GM20431 (cell line): ENCODE measurements around the gene LRRC3C.
"Not testable (repeated sequence)": the region's sequence is repeated elsewhere in the genome, so short reads cannot be mapped to it uniquely, and the experiment has no call there.

Source experiments
- in situ Hi-C: fragments of 300-500 bp; cut with MseI, MboI; formaldehyde crosslinking; loops from one replicate; pipeline ENCODE4 v1.15.0; 2020; ENCODE audit warnings: low sequenced_read_pairs; ENCODE audit not compliant: unreplicated experiment

Gene LRRC3C, protein sequence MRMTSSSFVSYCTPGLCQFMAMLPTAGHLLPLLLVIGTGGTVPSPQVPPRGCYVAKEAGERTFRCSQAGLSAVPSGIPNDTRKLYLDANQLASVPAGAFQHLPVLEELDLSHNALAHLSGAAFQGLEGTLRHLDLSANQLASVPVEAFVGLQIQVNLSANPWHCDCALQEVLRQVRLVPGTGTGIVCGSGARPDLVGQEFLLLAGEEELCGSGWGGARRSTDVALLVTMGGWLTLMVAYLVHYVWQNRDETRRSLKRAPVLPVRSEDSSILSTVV

DNA sequence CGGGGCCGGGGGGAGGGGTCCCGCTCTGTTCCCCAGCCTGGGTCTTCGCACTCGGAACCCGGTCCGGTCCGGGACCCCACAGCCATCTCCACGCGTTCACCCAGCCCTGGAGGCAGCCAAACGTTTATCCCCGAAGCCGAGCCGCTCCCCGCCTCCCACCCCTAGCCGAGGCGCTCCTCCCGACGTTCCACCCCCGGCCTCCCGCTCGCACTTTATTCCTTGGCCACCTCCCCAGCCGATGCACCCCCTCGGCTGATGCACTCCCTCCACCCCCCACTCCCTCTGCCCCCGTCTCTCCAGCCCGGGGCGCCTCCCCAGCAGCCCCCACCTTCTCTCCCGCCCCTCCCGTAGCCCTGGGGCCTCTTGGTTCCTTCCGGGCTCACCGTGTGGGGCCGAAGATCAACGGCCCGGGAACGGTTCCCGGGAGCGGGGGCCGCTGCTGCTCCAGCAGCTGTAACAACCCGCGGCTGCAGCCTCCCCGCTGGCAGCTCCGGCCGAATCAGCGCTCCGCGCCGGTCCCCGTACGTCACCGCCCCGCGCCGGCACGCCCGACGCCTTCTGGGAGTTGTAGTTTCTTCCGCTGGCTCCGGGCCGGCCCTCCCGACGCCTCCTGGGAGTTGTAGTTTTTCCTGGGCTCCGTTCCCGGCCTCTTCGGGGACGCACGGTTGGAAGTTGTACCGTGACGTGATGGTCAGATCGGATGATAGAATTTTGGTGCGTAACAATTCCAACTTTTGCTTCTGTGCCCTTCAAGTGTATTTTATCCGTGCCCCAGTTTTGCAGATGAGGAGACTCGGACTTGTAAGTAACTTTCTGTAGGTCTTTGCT, at the start of gene LRRC3C, which contains the start of gene ORMDL3:
TSS of gene LRRC3C (plus strand) at position 632 of the 828 bp plus-strand sequence. CDS start 13,792 bp downstream, outside the sequence.
TSS of gene ORMDL3 (minus strand) at position 501 of the 828 bp plus-strand sequence. CDS start 3,398 bp downstream, outside the sequence.
- in situ Hi-C loops = no loop called here

DNA sequence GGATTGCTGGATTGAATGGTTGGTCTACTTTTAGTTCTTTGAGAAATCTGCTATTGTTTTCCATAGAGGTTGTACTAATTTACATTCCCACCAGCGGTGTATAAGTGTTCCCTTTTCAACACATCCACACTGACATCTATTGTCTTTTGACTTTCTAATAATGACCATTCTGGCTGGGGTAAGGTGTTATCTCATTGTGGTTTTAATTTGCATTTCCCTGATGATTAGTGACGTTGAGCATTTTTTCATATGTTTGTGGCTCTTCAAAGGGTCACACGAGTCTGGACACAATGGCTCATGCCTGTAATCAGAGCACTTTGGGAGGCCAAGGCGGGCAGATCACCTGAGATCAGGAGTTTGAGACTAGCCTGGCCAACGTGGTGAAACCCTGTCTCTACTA, 41.4 kb upstream of the LRRC3C start:
- in situ Hi-C loops = not testable (repeated sequence)

DNA sequence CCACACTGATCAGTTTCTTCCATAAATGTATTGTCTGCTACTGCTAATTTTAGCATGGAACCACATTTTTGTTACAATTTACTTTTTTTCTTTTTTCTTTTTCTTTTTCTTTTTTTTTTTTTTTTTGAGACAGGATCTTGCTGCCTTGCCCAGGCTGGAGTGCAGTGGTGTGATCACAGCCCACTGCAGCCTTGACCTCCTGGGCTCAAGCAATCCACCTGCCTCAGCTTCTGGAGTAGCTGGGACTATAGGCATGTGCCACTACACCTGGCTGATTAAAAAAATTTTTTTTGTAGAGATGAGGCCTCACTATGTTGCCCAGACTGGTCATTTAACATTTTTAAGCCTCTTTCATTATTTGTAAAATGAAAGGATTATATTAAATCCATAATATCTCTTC, 40.5 kb upstream of the LRRC3C start:
- in situ Hi-C loops = no loop called here

DNA sequence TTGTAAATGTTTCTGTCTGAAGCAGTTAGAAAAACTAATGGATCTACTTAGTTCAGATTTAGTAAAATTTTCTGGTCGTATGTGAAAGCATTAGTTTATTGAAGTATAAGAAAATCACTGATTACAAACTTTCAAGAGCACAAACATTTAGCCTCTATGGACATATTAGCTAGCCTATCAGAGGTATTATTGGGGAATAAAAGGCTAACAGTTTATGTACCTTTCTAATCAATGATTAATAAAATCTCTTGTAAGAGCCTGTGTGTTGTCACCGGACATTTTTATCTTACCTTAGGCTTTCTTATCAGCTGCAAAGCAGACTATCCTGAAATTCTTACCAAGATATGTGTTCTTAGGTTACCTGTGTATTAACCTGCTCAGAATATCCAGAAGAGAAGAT, 38.3 kb upstream of the LRRC3C start:
- in situ Hi-C loops = no loop called here

DNA sequence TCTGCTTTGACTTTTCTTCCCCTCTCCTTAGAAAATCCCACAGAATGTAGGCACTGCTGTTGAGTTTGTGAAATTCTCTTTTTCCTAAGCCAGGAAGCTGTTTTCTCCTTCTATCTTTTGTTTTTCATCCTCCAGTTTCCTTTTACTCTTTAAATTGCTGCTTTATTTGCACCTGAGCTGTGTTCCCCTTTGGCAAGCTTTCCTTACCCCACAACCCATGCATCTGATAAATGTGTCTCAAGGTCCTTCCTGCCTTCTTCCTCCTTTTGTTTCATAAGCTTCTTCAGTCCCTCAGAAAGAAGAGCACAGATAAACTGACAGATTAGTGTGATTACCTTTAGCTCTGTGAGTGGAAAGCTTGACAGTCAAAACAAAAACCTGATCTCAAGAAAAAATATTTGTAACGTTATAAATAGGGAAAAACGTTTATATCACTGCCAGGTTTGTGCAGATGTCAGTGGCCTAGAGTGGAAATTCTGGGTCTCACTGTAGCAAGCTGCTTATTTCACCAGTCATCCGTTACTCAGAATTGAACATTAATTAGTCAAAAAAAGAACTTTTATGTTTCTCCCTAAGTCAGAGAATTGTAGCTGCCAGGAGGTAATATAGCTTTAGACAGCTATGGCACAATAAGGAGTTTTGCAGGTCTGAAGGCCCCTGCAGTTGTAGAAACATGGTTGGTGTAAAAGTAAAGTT, 32.7 kb upstream of the LRRC3C start:
- in situ Hi-C loops = no loop called here

DNA sequence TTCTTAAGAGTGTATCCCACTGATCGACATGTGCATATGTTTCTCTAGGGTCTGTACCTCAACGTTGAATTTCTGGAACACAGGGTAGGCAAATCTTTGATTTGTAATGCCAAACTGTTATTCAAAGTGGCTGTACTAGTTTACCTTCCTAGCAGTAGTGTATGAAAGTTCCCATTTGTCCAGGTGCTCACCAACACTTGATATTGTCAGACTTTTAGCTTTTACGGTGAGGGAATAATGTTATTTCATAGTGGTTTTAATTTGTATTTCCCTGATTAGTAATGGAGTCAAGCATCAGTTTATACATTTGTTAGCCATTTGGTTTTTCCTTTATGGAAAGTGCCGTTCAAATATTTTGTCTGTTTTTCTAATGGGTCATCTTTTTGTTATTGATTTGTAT, 29.4 kb upstream of the LRRC3C start:
- in situ Hi-C loops = no loop called here

DNA sequence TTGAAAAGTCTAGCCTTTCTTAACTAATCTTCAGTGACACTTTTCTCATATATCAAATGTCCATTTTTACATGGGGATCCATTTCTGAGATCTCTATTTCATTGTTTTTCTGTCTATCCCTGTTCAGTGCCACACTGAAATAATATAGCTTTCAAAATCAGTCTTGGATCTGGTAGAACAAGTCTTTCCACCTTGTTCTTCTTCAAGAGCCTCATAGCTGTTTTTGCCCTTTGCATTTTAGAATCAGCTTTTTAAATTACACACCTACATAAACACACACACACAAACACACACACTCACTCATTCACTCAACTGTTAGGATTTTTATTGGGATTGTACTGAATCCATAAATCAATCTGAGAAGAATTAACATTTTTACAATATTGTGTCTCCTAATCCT, 28.3 kb upstream of the LRRC3C start:
- in situ Hi-C loops = no loop called here

DNA sequence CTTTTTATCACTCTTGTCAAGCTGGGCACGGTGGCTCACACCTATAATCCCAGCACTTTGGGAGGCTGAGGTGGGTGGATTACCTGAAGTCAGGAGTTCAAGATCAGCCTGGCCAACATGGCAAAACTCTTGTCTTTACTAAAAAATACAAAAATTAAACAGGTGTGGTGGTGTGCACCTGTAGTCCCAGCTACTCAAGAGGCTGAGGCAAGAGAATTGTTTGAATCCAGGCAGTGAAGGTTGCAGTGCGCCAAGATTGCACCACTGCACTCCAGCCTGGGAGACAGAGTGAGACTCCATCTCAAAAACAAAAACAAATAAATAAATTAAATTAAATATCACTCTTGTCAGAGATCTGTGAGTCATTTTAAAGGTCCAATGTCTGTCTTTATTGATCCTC, 25.5 kb upstream of the LRRC3C start:
- in situ Hi-C loops = not testable (repeated sequence)

DNA sequence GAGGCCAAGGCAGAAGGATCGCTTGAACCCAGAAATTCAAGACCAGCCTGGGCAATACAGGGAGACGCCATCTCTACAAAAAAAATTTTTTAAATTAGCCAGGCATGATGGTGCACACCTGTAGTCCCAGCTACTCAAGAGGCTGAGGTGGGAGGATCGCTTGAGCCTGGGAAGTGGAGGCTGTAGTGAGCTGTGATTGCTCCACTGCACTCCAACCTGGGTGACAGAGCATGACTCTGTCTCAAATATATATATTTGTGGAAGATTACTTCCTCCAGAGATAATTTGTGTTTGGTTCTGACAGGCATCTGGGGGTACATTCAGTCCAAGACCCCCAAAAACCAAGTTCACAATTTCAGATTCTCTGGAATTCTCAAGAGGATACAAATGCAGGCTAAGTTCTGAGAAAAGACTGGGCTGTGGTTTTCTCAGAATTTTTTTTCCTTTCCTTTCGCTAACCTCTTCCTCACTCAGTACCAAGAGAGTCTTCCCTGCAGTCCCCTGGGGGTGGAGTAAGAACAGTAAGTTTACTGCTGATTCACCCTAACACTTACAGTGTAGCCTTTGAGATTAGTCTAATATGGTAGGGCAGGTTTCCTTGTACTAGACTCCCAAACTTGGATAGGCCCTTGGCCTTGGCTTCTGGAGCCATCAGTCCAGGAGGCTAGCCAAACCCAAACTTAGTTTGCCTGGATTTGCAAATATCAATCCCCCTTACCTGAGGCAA, 24.2 kb upstream of the LRRC3C start:
- in situ Hi-C loops = no loop called here

DNA sequence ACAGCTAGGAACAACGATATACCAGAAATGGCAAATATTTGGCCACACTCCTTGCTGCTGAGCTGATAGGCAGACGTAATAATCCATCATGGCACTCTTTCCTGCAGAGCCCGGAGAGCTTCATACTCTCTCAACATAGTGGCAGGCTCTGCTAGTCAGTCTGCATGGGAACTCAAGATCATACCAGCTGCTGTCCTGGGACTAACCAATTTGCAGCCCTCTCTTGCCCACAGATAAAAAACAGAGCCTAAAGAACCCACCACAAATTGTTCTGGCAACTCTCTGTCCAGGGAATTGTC, 22.6 kb upstream of the LRRC3C start:
- in situ Hi-C loops = no loop called here

DNA sequence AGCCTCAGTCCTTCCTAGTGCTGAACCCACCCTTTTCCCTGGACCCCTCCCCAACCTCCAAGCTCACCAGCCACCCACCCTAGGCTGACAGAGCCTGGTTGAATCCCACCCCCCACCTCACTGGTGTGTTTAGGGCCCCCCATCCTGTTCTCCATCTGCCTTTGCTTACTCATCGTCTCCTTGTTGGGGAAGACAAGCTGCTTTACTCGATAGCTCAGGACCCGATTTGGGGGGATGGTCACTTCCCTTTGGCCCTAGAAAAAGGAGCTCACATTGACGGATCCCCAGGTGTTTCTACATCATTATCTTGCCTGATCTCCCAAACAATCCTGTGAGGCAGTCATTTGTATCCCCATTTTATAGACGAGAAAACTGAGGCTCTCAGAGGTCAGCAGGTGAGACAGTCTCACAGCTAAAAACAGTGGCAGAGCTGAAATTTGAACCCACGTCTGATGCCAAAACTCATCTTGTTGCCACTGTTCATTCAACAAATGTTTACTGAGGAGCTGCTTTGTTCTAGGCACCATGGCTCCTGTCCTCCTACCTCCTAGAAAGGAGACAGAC, 18.7 kb upstream of the LRRC3C start:
- in situ Hi-C loops = no loop called here

DNA sequence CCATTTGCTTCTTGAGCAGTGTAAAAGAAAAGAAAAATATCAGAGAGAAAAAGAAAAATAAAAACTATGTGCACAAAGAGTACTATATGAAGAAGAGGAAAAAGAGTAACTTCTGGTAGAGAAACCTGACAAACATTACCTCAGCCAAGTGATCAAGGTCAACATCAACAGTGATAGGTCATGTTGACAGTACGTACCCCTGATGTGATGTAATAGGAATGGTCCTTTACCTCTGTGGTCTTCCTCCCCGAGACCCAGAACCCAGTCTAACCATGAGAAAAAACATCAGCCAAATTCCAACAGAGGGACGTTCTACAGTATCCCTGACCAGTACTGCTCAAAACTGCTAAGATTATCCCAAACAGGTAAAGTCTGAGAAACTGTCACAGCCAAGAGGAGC, 13.5 kb upstream of the LRRC3C start:
- in situ Hi-C loops = no loop called here

DNA sequence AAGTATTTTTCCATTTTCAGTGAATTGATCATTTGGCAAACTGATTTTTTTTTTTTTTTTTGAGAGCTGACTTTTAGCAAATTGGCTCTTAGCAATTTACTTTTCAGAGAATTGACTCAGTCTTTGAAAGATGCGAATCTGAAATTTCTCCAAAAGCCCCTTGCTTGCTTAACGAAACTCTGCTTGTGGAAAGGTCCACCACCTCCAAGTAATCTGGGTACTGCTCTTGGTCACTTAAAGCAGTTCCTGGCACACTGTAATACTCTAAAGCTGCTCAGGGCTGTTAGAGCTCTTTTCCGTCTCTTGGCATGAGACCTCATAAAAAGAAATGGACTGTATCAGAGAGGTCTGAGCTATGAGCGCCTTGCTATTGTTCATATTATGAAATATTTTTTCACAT, 12.0 kb upstream of the LRRC3C start:
- in situ Hi-C loops = no loop called here

DNA sequence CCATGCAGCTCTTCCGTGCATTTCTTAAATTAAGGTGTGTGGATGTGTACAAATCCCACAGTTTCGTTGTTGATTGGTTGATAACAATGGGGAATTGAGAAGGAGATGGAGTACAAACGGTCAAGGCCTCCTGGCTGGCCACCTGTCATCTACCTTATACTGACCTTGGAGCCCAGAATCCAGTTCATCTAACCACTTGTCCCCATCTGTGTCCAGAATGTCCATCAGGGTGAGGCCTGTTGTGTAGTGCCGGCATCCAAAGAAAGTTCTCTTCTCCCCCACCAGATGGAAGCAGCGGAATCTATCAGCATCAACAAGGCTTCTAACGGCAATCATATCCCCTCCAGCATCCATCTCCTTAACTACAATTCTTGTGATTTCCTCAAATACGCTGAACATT, 10.6 kb upstream of the LRRC3C start:
- in situ Hi-C loops = no loop called here

DNA sequence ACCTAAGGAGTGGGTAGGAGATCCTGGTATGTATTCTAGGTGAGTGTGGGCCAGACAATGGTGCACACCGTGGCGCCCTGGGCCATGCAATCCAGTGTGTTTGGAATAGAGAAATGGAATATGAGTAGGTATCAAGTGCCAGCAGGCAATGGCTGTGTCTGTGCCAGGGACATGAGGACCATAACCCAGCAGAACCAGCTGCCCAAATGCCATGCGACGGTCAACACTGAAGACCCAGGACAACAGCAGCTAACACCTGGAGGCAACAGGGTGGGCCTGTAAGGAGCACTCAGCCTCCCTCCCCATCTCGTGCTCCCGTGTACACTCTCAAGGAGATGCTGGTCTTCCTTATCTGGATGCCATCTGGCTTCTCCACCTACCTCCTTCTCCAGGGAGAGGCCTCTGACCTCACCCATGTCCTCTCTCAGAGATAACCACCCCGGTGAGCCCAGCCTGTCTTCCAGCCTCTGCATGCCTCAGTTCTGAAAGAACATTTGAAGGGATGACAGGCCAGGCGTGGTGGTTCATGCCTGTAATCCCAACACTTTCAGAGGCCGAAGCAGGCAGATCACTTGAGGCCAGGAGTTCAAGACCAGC, 8.3 kb upstream of the LRRC3C start:
- in situ Hi-C loops = no loop called here

DNA sequence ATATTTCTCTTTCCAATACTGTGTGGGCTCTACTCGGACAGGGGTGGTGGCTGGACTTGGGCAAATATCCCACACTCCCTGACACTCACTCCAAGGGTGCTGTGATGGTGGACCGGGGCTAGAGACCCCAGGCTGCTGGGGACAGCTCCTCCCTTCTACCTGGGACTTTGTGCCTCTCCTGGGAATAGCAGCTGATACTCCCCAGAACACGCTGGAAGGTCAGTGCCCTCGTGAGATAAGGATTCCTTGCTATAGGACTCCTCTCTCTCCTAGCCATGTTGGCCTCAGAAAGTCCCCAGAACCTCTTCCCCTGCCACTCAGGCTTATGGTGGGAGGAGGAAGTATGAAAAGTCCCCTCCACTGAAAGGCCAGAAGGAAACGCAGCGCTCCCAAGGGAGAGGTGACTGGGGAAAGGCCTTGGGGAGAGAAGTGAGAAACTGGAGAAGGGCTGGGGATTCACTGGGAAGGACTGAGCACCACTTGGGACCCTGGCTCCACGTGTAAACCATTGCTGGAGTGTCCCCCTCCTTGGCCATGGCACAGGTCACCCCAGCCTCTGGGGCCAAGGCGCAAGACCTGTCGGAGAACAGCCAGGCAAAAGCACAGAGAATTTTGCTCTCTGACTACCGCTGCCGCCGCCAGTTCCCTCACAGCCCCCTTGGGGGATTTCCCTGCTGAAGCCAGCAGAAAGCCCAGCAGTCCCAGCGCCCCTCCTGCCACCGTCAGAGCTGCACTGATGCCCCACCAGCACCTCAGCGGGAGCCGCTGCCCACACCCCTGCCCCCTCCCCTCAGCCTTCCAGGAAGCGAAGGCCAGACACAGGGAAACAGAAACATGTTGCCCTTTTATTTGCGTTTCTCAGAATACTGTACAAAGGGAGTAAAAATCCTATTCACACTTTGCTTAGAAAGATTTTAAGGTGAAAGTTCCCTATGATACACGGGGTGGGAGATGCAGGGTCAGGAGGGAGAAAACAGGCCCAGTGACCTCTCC, 7.0 kb upstream of the LRRC3C start:
- in situ Hi-C loops = no loop called here

DNA sequence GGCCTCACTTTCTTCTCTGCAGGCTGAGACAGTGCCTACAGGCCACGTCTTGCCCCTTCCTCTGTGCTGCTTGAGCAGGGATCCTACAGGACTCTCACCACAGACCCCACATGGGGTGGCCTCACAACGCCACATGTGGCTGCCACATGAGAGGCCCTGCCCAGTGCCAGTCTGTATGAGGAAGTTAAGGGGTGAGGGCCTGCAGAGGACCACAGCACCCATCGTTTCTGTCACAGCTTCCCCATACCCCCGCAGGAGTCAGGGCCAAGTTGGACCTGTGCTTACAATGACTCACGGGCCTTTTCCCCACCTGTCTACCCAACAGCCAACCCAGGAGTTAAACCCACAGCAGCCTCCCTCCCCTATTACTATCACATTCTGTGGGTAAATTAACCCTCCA, 6.2 kb upstream of the LRRC3C start:
- in situ Hi-C loops = no loop called here

DNA sequence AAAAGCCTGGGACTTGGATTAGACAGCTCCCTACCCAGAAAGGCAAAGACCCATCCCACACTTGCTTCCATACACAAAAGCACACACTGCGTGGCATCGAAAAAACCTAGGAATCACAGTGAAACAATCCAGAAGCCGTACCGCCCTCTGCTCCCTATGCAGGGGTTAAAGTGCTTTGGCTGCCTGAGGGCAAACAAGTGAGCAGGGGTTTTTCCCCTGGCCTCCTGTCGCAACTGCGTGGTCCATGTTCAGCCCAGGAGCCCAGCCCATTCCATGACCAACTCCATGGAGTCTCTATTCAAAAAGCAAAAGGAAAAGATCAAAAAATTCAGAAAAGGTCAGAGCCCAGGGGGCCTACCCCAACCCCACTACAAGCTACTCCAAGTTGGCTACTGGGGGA, 5.5 kb upstream of the LRRC3C start:
- in situ Hi-C loops = no loop called here

DNA sequence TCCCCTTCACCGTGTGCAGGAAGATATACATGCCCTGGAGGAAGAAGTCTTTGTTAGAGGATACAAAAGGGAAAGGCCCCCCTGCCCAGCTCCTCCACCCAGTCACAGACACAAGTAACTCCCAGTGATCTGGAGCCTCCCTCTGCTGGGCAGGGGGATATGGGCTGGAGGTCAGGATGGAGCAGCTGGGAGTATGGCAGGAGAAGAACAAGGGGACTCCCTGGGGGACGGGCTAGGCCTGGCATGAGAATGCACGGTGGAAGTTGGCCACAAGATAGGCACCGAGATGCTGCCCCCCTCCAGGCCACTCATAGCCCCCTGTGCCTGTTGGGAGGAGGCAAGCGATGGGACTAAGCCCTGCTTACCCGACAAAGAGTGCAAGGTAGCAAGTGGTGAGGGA, 4.3 kb upstream of the LRRC3C start:
- in situ Hi-C loops = no loop called here
